Measurements from ENCODE around the gene GPR39. TPM values are rescaled to one million over a fixed set of nuclear protein-coding genes. Genes with fewer than 3 reads are reported as not detected.

The GPR39 gene
- total and polyA plus RNA-seq, 12 donors, result 0.10 to 0.28 (median 0.17) TPM; not detected in 7

DNA sequence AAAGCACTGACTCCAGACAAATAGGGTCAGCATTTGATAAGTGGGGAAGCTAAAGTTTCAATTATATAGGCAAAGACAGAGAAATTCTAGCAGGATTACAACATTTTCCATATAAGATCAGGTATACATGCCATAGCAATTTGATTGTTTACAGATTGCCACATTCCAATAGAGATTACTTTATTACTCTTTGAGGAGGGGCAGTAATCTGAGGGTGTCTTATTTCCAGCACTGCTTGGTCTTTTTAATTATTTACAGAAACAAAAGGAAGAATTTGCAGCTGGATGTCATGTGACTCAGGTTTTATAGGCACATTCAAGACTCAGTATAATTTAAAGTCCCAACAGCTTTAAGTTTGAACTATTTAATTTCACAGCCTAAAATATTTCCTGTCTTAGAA lies 42.5 kb upstream of the GPR39 start:
- TF ChIP-seq, protein P1, sequence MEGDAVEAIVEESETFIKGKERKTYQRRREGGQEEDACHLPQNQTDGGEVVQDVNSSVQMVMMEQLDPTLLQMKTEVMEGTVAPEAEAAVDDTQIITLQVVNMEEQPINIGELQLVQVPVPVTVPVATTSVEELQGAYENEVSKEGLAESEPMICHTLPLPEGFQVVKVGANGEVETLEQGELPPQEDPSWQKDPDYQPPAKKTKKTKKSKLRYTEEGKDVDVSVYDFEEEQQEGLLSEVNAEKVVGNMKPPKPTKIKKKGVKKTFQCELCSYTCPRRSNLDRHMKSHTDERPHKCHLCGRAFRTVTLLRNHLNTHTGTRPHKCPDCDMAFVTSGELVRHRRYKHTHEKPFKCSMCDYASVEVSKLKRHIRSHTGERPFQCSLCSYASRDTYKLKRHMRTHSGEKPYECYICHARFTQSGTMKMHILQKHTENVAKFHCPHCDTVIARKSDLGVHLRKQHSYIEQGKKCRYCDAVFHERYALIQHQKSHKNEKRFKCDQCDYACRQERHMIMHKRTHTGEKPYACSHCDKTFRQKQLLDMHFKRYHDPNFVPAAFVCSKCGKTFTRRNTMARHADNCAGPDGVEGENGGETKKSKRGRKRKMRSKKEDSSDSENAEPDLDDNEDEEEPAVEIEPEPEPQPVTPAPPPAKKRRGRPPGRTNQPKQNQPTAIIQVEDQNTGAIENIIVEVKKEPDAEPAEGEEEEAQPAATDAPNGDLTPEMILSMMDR (IDR thresholded peaks at IDR 0.05), result no peak
- TF ChIP-seq POLR2A (IDR thresholded peaks at IDR 0.05), result no peak
- Histone ChIP-seq H3K27ac (no peak overlapping the region), H3K4me1 (replicated peaks in 1 of 2) (no peaks in the 10 kb centered on the region), H3K36me3 (replicated peaks in 1 of 2) (no peaks in the 10 kb centered on the region), H3K27me3 (no peaks in the 10 kb centered on the region), H3K9me3 (replicated peaks in 1 of 3) (no peaks in the 10 kb centered on the region), H3K4me3 (no peak overlapping the region)
- no peak for DNase-seq
- intact Hi-C loops (cut with DNase I), result no loop called here

DNA sequence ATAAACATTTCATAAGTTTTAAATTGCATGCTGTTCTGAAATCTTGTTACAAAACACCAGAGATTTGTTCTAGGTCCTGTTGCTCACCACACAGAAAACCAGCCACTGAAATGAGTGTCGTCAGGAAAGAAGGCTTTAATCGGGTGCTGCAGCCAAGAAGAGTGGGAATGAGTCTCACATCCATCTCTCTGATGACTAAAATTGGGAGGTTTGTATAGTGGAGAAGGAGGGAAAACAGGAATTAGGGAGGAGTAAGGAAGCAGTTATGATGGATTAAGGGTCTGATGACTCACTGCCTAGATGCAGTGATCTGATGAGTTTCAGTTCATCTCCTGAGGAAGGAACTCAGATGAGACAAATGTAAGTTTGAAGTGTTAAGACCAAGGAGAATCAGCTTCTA lies 42.1 kb upstream of the GPR39 start:
- H3K9me3 ChIP-seq (replicated peaks in 1 of 3), result no peaks in the 10 kb centered on the region
- intact Hi-C loops (cut with DNase I), result no loop called here
- no peaks in the 10 kb centered on the region for H3K4me1 ChIP-seq (replicated peaks in 1 of 2)
- no peak overlapping the region for H3K27ac ChIP-seq
- no peaks in the 10 kb centered on the region for H3K27me3 ChIP-seq
- no peak for TF ChIP-seq POLR2A (IDR thresholded peaks at IDR 0.05)
- TF ChIP-seq, protein P1 (IDR thresholded peaks at IDR 0.05), result no peak
- 43 to 69% (median 67%) methylated on average over 2 of the region's 2 CpGs for WGBS, 4 donors
- DNase-seq, result no peak
- H3K4me3 ChIP-seq, result no peak overlapping the region
- H3K36me3 ChIP-seq (replicated peaks in 1 of 2), result no peaks in the 10 kb centered on the region

DNA sequence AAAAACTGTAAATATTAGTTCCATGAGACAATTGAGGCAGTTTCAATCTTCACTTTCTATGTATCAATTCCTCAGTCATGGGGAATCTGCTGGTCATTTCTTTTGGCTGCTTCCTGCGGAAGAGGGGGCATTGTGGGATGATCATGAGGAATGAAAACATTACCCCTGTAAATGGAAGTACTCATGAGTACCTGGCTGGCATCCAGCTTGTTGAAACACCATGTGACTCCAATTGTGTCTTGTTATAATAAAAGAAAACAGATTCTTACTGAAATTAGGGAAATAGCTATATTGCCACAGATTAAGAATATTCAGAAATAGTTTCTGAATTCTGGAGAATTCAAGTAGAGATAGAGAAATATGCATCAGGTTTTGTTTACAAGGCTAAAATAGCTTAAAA lies 41.6 kb upstream of the GPR39 start:
- Histone ChIP-seq H3K9me3 (replicated peaks in 1 of 3) (no peaks in the 10 kb centered on the region), H3K27ac (no peak overlapping the region), H3K4me1 (replicated peaks in 1 of 2) (no peaks in the 10 kb centered on the region), H3K27me3 (no peaks in the 10 kb centered on the region), H3K36me3 (replicated peaks in 1 of 2) (no peaks in the 10 kb centered on the region), H3K4me3 (no peak overlapping the region)
- intact Hi-C loops (cut with DNase I), result no loop called here
- DNase-seq, result peak in 1 of 7 donors; percentile 35
- no peak for TF ChIP-seq POLR2A (IDR thresholded peaks at IDR 0.05)
- TF ChIP-seq, protein P1 (IDR thresholded peaks at IDR 0.05), result no peak
- WGBS, 4 donors, result 59 to 81% (median 75%) methylated on average over 1 of the region's 1 CpG

DNA sequence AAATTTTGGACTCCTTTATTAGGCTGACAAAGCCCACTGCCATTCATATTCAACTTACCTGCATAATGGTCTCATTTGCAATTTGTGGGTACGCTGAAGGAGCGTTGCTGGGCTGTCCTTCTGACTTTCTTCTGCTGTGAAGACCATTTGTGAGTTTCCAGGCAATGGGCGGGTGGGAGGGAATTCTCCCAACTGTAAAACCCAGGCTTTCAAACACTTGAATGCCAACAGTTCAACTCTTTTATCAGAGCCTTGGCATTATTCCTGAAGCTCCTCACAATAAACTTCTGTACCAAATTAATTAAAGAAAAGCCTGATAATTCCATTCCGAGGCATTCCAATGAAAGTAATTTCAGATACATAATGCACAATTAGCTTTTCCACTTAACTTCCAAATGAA lies 35.2 kb upstream of the GPR39 start:
- Histone ChIP-seq H3K27ac (no peak overlapping the region), H3K27me3 (no peaks in the 10 kb centered on the region), H3K4me3 (no peak overlapping the region), H3K36me3 (replicated peaks in 1 of 2) (no peaks in the 10 kb centered on the region), H3K9me3 (replicated peaks in 1 of 3) (no peaks in the 10 kb centered on the region), H3K4me1 (replicated peaks in 1 of 2) (no peaks in the 10 kb centered on the region)
- no peak for DNase-seq
- WGBS, 4 donors, result 70 to 80% (median 75%) methylated on average over 4 of the region's 4 CpGs
- TF ChIP-seq, protein P1 (IDR thresholded peaks at IDR 0.05), result no peak
- no peak for TF ChIP-seq POLR2A (IDR thresholded peaks at IDR 0.05)
- intact Hi-C loops (cut with DNase I), result no loop called here

All from adrenal gland (tissue), 12 donors.